ENCODE measurements around the gene TMEM205.

DNA sequence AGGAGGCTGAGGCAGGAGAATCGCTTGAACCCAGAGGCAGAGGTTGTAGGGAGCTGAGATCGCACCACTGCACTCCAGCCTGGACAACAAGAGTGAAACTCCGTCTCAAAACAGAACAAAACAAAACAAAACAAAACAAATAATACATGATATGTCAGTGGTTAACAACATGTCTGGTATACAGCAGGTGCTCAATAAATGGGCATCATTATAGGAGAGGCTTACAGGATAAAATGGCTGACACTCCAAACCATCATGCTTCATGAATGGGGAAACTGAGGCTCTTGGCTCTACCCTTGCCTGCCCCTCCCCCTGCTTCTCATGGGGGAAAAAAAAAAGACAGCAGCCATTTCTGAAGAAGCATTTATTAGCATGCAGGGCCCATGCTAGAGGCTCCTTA, 3.6 kb downstream of the TMEM205 start:
- no peak for TF ChIP-seq POLR2A (IDR thresholded peaks at IDR 0.05)
- TF ChIP-seq, protein P1, sequence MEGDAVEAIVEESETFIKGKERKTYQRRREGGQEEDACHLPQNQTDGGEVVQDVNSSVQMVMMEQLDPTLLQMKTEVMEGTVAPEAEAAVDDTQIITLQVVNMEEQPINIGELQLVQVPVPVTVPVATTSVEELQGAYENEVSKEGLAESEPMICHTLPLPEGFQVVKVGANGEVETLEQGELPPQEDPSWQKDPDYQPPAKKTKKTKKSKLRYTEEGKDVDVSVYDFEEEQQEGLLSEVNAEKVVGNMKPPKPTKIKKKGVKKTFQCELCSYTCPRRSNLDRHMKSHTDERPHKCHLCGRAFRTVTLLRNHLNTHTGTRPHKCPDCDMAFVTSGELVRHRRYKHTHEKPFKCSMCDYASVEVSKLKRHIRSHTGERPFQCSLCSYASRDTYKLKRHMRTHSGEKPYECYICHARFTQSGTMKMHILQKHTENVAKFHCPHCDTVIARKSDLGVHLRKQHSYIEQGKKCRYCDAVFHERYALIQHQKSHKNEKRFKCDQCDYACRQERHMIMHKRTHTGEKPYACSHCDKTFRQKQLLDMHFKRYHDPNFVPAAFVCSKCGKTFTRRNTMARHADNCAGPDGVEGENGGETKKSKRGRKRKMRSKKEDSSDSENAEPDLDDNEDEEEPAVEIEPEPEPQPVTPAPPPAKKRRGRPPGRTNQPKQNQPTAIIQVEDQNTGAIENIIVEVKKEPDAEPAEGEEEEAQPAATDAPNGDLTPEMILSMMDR (IDR thresholded peaks at IDR 0.05), result no peak
